PC-3 (cell line): Measurements from ENCODE around the gene CNTN4. TPM values are rescaled to one million over a fixed set of nuclear protein-coding genes. Genes with fewer than 3 reads are reported as not detected.

Experiments used
- ATAC-seq: fragments of 200-7000 bp; cut with Tn5 transposase; 2 replicates; pipeline ENCODE4 v1.9.1; 2020; ENCODE audit warnings: mild to moderate bottlenecking, moderate library complexity
- BruUV-seq: library from RNA; stranded (reverse); fragments of 400-500 nt; replicated peaks from 2 replicates; lab custom pipeline; 2021; lab: Mats Ljungman, UMichigan
- CTCF ChIA-PET: fragments of 300-600 bp; sonication (Branson Sonifier 250); formaldehyde crosslinking; loops from one replicate; lab custom pipeline; 2022; ENCODE audit warnings: antibody characterized with exemption; lab: Charles Lee
- POLR2A ChIA-PET: fragments of 300-600 bp; sonication (Branson Sonifier 250); formaldehyde crosslinking; loops from one replicate; lab custom pipeline; 2022; ENCODE audit warnings: antibody characterized with exemption; ENCODE audit not compliant: unreplicated experiment; lab: Charles Lee
- DNase-seq: peaks from one replicate; pipeline ENCODE4 v3.0.0-alpha.2; 2015
- H2AFZ ChIP-seq: fragments of 300-600 bp; sonication (generic); 2 replicates; pipeline ENCODE4 v1.6.0; 2016; ENCODE audit warnings: antibody characterized with exemption, low read length
- H3F3A ChIP-seq: fragments of 300-600 bp; sonication (generic); one replicate; pipeline ENCODE4 v1.6.0; 2017; ENCODE audit warnings: antibody characterized with exemption, low read length, control low read depth, mild to moderate bottlenecking; ENCODE audit not compliant: unreplicated experiment
- H3K27ac ChIP-seq: fragments of 300-600 bp; sonication (generic); 2 replicates; pipeline ENCODE4 v1.5.1; 2016; ENCODE audit warnings: mild to moderate bottlenecking, low read length
- H3K27me3 ChIP-seq: fragments of 300-600 bp; sonication (generic); 2 replicates; pipeline ENCODE4 v1.6.1; 2016; ENCODE audit warnings: low read length, mixed read lengths
- H3K36me3 ChIP-seq: fragments of 300-600 bp; sonication (generic); 2 replicates; pipeline ENCODE4 v1.6.1; 2016; ENCODE audit warnings: low read depth, mixed run types, low read length, mixed read lengths
- H3K4me1 ChIP-seq: fragments of 300-600 bp; sonication (generic); 2 replicates; pipeline ENCODE4 v1.5.1; 2016; ENCODE audit warnings: low read length; ENCODE audit not compliant: insufficient read depth
- H3K4me2 ChIP-seq: fragments of 300-600 bp; sonication (generic); 2 replicates; pipeline ENCODE4 v1.6.0; 2016; ENCODE audit warnings: low read length
- H3K4me3 ChIP-seq: fragments of 300-600 bp; sonication (generic); 2 replicates; pipeline ENCODE4 v1.5.1; 2016; ENCODE audit warnings: mild to moderate bottlenecking, low read length, mixed read lengths
- H3K79me2 ChIP-seq: fragments of 300-600 bp; sonication (generic); 2 replicates; pipeline ENCODE4 v1.6.1; 2017; ENCODE audit warnings: low read length, mixed read lengths
- H3K9ac ChIP-seq: fragments of 300-600 bp; sonication (generic); 2 replicates; pipeline ENCODE4 v1.6.0; 2016; ENCODE audit warnings: mild to moderate bottlenecking, low read length
- H3K9me2 ChIP-seq: fragments of 300-600 bp; sonication (generic); replicated peaks from 2 replicates; pipeline ENCODE4 v1.6.1; 2016; ENCODE audit warnings: mixed run types, low read length, mixed read lengths
- H3K9me3 ChIP-seq: fragments of 300-600 bp; sonication (generic); 2 replicates; pipeline ENCODE4 v1.6.1; 2016; ENCODE audit warnings: low read length, mixed read lengths
- H4K20me1 ChIP-seq: fragments of 300-600 bp; sonication (generic); 2 replicates; pipeline ENCODE4 v1.6.1; 2016; ENCODE audit warnings: low read length, mixed read lengths
- EZH2 ChIP-seq: fragments of 300-600 bp; sonication (generic); IDR thresholded peaks from one replicate; pipeline ENCODE4 v1.6.1; 2017; ENCODE audit warnings: antibody characterized with exemption, mild to moderate bottlenecking, low read length; ENCODE audit not compliant: unreplicated experiment
- EZH2phosphoT487 ChIP-seq: fragments of 300-600 bp; sonication (generic); IDR thresholded peaks from 2 replicates; pipeline ENCODE4 v1.6.1; 2018; ENCODE audit warnings: mild to moderate bottlenecking, antibody characterized with exemption, low read length, borderline replicate concordance
- intact Hi-C: fragments of 100-400 bp; cut with micrococcal nuclease; formaldehyde crosslinking; loops from 2 replicates; pipeline ENCODE4 v1.9.0; 2023
- total RNA-seq: library from RNA; depleted of rRNA; stranded (reverse); fragments of >200 nt; gene quantifications from 2 replicates; pipeline ENCODE4 v1.2.3, GENCODE V29; 2014
- TF ChIP-seq, protein P1 (sequence below): fragments of 300-600 bp; sonication (generic); conservative IDR thresholded peaks from 2 replicates; pipeline ENCODE4 v1.5.1; 2017; ENCODE audit warnings: antibody characterized with exemption, low read depth, mild to moderate bottlenecking, low read length

CNTN4 gene
- total RNA-seq, 1 experiment from 2014 or later: not detected

DNA sequence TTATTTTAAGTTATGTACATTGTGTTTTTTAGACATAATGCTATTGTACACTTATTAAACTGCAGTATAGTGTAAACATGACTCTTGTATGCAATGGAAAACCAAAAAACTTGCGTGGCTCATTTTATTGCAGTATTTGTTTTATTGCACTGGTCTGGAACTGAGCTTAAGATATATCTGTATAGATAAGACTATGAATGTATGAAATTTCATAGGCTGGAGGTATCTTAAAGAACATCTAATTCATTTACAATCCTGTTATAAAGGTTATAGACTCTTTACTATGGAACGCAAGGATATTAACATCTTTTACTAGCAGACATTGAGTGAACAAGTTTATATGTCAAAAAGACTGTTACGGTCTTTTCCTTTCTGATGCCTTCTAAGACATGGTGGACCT, 552.1 kb downstream of the CNTN4 start:
- no TSS peak for BruUV-seq
- no peaks in the 10 kb centered on the region for H3F3A ChIP-seq

DNA sequence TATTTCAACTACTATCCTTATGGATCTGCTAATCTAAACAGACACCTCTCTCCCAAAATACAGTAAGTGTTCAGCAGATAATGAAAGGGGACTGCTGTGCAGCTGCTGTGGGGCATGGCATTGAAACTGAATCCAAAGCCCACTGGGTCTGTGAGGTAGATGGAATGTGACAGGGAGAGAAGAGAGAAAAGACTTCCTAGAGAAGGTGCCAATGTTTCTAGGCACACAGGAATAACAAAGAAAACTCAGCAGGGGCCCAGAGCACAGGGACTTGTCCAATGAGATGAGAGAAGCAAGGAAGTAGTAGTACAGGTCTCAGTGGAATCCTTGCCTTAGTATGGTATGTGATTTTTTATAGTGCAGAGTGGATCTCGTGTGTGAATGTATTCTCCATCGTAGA, 553.7 kb downstream of the CNTN4 start:
- POLR2A ChIA-PET: no interaction called here
- intact Hi-C loops: no loop called here
- Histone ChIP-seq H3K79me2 (no peaks in the 10 kb centered on the region), H3F3A (no peaks in the 10 kb centered on the region), H3K9me2 (no peaks in the 10 kb centered on the region), H3K36me3 (no peaks in the 10 kb centered on the region), H3K9ac (no peak overlapping the region), H3K4me1 (no peaks in the 10 kb centered on the region), H3K27me3 (no peaks in the 10 kb centered on the region), H3K9me3 (peaks cover 45% of the 10 kb centered on the region), H4K20me1 (no peaks in the 10 kb centered on the region), H2AFZ (no peak overlapping the region), H3K4me3 (no peak overlapping the region), H3K4me2 (no peak overlapping the region), H3K27ac (no peak overlapping the region)
- no peak for ATAC-seq
- no TSS peak for BruUV-seq
- no peak for DNase-seq
- TF ChIP-seq, protein P1, sequence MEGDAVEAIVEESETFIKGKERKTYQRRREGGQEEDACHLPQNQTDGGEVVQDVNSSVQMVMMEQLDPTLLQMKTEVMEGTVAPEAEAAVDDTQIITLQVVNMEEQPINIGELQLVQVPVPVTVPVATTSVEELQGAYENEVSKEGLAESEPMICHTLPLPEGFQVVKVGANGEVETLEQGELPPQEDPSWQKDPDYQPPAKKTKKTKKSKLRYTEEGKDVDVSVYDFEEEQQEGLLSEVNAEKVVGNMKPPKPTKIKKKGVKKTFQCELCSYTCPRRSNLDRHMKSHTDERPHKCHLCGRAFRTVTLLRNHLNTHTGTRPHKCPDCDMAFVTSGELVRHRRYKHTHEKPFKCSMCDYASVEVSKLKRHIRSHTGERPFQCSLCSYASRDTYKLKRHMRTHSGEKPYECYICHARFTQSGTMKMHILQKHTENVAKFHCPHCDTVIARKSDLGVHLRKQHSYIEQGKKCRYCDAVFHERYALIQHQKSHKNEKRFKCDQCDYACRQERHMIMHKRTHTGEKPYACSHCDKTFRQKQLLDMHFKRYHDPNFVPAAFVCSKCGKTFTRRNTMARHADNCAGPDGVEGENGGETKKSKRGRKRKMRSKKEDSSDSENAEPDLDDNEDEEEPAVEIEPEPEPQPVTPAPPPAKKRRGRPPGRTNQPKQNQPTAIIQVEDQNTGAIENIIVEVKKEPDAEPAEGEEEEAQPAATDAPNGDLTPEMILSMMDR: no peak
- TF ChIP-seq EZH2phosphoT487: no peak
- no peak for TF ChIP-seq EZH2
- CTCF ChIA-PET: no interaction called here

More for the DNA sequence above, 552.1 kb downstream of the CNTN4 start:
- H3K9ac ChIP-seq: no peak overlapping the region
- no peak overlapping the region for H3K27ac ChIP-seq
- H3K27me3 ChIP-seq: no peaks in the 10 kb centered on the region
- TF ChIP-seq EZH2phosphoT487 (no peak), EZH2 (no peak)
- TF ChIP-seq, protein P1: no peak
- DNase-seq (no peak), ATAC-seq (no peak)
- H4K20me1 ChIP-seq: no peaks in the 10 kb centered on the region
- H3K9me3 ChIP-seq: peaks cover 46% of the 10 kb centered on the region
- no peak overlapping the region for H3K4me2 ChIP-seq
- H3K36me3 ChIP-seq: no peaks in the 10 kb centered on the region
- POLR2A ChIA-PET: no interaction called here
- H2AFZ ChIP-seq: no peak overlapping the region
- H3K4me3 ChIP-seq: no peak overlapping the region
- CTCF ChIA-PET: no interaction called here
- H3K4me1 ChIP-seq: no peaks in the 10 kb centered on the region
- no peaks in the 10 kb centered on the region for H3K9me2 ChIP-seq
- intact Hi-C loops: no loop called here
- no peaks in the 10 kb centered on the region for H3K79me2 ChIP-seq

DNA sequence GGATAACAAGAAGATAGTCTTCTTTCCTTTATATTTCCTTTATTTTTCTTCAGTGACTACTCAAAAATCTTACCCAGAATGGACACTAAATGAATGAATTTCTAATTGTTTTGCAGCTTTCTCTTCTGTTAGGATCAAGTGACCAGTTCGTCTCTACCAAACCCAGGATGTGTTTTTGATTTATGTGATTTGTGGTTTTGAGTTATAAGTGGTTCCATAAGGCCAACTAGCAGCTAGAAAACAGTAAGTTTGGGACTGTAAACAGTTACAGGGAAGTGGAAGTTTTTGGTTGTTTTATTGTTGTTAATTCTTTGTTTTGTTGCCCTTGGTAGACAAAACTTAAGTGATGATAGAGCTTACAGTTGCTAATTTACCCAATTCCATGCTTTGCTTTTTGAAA, 555.0 kb downstream of the CNTN4 start:
- DNase-seq (no peak), ATAC-seq (no peak)
- Histone ChIP-seq H3K9me2 (no peaks in the 10 kb centered on the region), H3K4me3 (no peak overlapping the region), H3K36me3 (no peaks in the 10 kb centered on the region), H3K27ac (no peak overlapping the region), H3F3A (no peaks in the 10 kb centered on the region), H3K4me2 (no peak overlapping the region), H3K4me1 (no peaks in the 10 kb centered on the region), H3K9me3 (peaks cover 42% of the 10 kb centered on the region), H3K9ac (no peak overlapping the region), H3K27me3 (no peaks in the 10 kb centered on the region), H3K79me2 (no peaks in the 10 kb centered on the region), H2AFZ (no peak overlapping the region), H4K20me1 (no peaks in the 10 kb centered on the region)
- TF ChIP-seq, protein P1: no peak
- no peak for TF ChIP-seq EZH2
- TF ChIP-seq EZH2phosphoT487: no peak
- intact Hi-C loops: no loop called here
- ChIA-PET POLR2A (no interaction called here), CTCF (no interaction called here)
- BruUV-seq: no TSS peak
